GM19240 (cell line): ENCODE results near the gene XPR1.
"Not testable (repeated sequence)": the region's sequence is repeated elsewhere in the genome, so short reads cannot be mapped to it uniquely, and the experiment has no call there.

Experiments
- DNase-seq: peaks from one replicate; pipeline ENCODE4 v3.0.0; 2011; ENCODE audit warnings: low spot score; ENCODE audit not compliant: insufficient read length

Gene XPR1

GRCh38 chr1:180833180-180833579 is 201.4 kb downstream of the XPR1 start:
- not testable (repeated sequence) for DNase-seq

- no peak for DNase-seq
Observed at GRCh38 chr1:180836449-180836848, 204.6 kb downstream of the XPR1 start.

- no peak for DNase-seq
Observed at GRCh38 chr1:180837020-180837419, 205.2 kb downstream of the XPR1 start.

GRCh38 chr1:180838535-180838934 is 206.7 kb downstream of the XPR1 start:
- no peak for DNase-seq

- no peak for DNase-seq
Observed at GRCh38 chr1:180839547-180839946, 207.7 kb downstream of the XPR1 start.

- no peak for DNase-seq
Observed at GRCh38 chr1:180841415-180841814, 209.6 kb downstream of the XPR1 start.

GRCh38 chr1:180842052-180842451 is 210.2 kb downstream of the XPR1 start:
- no peak for DNase-seq

GRCh38 chr1:180842491-180843275 is 210.9 kb downstream of the XPR1 start:
- DNase-seq = no peak

- DNase-seq = no peak
Observed at GRCh38 chr1:180845352-180845751, 213.5 kb downstream of the XPR1 start.

- no peak for DNase-seq
Observed at GRCh38 chr1:180848191-180848590, 216.4 kb downstream of the XPR1 start.

- DNase-seq = no peak
Observed at GRCh38 chr1:180849031-180849775, 217.4 kb downstream of the XPR1 start.

GRCh38 chr1:180851995-180852887 is 220.4 kb downstream of the XPR1 start:
- DNase-seq = no peak

GRCh38 chr1:180854001-180854400 is 222.2 kb downstream of the XPR1 start:
- no peak for DNase-seq

- DNase-seq = no peak
Observed at GRCh38 chr1:180854456-180854855, 222.6 kb downstream of the XPR1 start.

GRCh38 chr1:180857947-180858725 is 226.3 kb downstream of the XPR1 start:
- not testable (repeated sequence) for DNase-seq

GRCh38 chr1:180859306-180859705 is 227.5 kb downstream of the XPR1 start:
- no peak for DNase-seq

GRCh38 chr1:180860535-180860934 is 228.7 kb downstream of the XPR1 start:
- no peak for DNase-seq

- no peak for DNase-seq
Observed at GRCh38 chr1:180862305-180862704, 230.5 kb downstream of the XPR1 start.

GRCh38 chr1:180863158-180863775 is 231.4 kb downstream of the XPR1 start:
- DNase-seq = no peak

- DNase-seq = peak; percentile 17
Observed at GRCh38 chr1:180881806-180882509, 250.1 kb downstream of the XPR1 start.
